Gastrocnemius medialis (tissue), 4 donors: ENCODE results near the gene ARHGAP26.

Experiments
- POLR2A ChIP-seq, 2 donors: fragments of 450-650 bp; IDR thresholded peaks; one replicate each; pipeline ENCODE4 v1.6.1; 2017; ENCODE audit warnings: antibody characterized with exemption in 2 of 2, mild to moderate bottlenecking in 2 of 2, moderate library complexity in 2 of 2
- TF ChIP-seq, protein P1 (sequence below), 5 experiments: fragments of 450-650 bp in 3 of 5; fragments of 200-600 bp in 2 of 5; sonication (generic) in 2 of 5; IDR thresholded peaks in 4 of 5; conservative IDR thresholded peaks in 1 of 5; 1 replicate in 4 of 5; 2 replicates in 1 of 5; pipeline ENCODE4 v1.5.1; 2016 to 2019; ENCODE audit warnings: antibody characterized with exemption in 5 of 5, mild to moderate bottlenecking in 3 of 5, moderate library complexity in 3 of 5

DNA sequence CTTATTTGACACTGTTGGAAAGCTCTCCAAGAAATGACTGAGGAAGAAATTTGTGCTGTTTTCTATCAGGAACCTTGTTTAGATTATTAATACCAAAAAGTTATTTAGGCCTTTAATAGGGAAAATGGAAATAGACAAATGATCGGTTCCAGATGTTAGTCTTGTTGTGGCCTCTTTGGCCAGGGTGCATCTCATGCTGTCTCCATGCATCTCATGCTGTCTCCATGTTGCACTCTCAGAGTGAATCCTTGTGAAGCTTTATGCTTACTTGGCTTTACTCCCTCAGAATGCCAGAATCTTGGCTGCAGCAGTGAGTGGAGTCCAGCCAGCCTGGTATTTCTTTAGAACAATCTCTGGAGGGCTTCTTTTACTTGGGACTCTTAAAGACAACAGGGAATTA lies 185.5 kb downstream of the ARHGAP26 start:
- TF ChIP-seq, protein P1, sequence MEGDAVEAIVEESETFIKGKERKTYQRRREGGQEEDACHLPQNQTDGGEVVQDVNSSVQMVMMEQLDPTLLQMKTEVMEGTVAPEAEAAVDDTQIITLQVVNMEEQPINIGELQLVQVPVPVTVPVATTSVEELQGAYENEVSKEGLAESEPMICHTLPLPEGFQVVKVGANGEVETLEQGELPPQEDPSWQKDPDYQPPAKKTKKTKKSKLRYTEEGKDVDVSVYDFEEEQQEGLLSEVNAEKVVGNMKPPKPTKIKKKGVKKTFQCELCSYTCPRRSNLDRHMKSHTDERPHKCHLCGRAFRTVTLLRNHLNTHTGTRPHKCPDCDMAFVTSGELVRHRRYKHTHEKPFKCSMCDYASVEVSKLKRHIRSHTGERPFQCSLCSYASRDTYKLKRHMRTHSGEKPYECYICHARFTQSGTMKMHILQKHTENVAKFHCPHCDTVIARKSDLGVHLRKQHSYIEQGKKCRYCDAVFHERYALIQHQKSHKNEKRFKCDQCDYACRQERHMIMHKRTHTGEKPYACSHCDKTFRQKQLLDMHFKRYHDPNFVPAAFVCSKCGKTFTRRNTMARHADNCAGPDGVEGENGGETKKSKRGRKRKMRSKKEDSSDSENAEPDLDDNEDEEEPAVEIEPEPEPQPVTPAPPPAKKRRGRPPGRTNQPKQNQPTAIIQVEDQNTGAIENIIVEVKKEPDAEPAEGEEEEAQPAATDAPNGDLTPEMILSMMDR (IDR thresholded peaks at IDR 0.05 in 4 of 5, conservative IDR thresholded peaks at IDR 0.05 in 1 of 5): no peak
- TF ChIP-seq POLR2A (IDR thresholded peaks at IDR 0.05): no peak
